K562 (cell line): ENCODE data around the gene MYL6B.

ENCODE experiments used
- HDAC6 ChIP-seq: IDR thresholded peaks from 2 replicates; pipeline ENCODE4 v1.6.1; 2012; ENCODE audit warnings: low read depth, mild to moderate bottlenecking, control low read depth, inconsistent platforms, low read length, moderate library complexity
- NRF1 ChIP-seq, 2 experiments: fragments of 450-650 bp; IDR thresholded peaks in 1 of 2; conservative IDR thresholded peaks in 1 of 2; 2 replicates each; pipeline ENCODE4 v1.6.1; 2014; ENCODE audit warnings: mild to moderate bottlenecking in 2 of 2
- PTTG1 ChIP-seq: fragments of 450-650 bp; IDR thresholded peaks from 2 replicates; pipeline ENCODE4 v1.6.1; 2016; ENCODE audit warnings: low read depth, mild to moderate bottlenecking, missing genetic modification characterization, missing compliant biosample characterization
- SP1 ChIP-seq: sonication (generic); formaldehyde crosslinking; IDR thresholded peaks from 2 replicates; pipeline ENCODE4 v1.8.1; 2022; ENCODE audit warnings: mild to moderate bottlenecking, missing genetic modification reagents
- ZBTB17 ChIP-seq: fragments of 450-650 bp; formaldehyde crosslinking; IDR thresholded peaks from 2 replicates; pipeline ENCODE4 v1.4.0; 2020; ENCODE audit warnings: mild to moderate bottlenecking
- ZNF282 ChIP-seq: sonication (generic); formaldehyde crosslinking; IDR thresholded peaks from 2 replicates; pipeline ENCODE4 v1.8.1; 2023; ENCODE audit warnings: missing genetic modification reagents
- TF ChIP-seq, protein P1 (sequence below), 2 experiments: IDR thresholded peaks; 2 replicates each; pipeline ENCODE4 v1.6.1; 2011; ENCODE audit warnings: borderline replicate concordance in 1 of 2, control low read depth in 1 of 2, low read depth in 1 of 2, low read length in 1 of 2, mild to moderate bottlenecking in 1 of 2, mixed read lengths in 1 of 2, moderate library complexity in 1 of 2; ENCODE audit not compliant: insufficient read depth in 1 of 2, insufficient read length in 1 of 2, poor library complexity in 1 of 2, severe bottlenecking in 1 of 2; ENCODE audit errors: extremely low read depth in 1 of 2
- TF ChIP-seq, protein P2 (sequence below), 2 experiments: fragments of 450-650 bp; IDR thresholded peaks; 2 replicates each; pipeline ENCODE4 v1.6.1; 2018; ENCODE audit warnings: mild to moderate bottlenecking in 2 of 2, low read depth in 1 of 2; ENCODE audit not compliant: partially characterized antibody in 2 of 2

DNA sequence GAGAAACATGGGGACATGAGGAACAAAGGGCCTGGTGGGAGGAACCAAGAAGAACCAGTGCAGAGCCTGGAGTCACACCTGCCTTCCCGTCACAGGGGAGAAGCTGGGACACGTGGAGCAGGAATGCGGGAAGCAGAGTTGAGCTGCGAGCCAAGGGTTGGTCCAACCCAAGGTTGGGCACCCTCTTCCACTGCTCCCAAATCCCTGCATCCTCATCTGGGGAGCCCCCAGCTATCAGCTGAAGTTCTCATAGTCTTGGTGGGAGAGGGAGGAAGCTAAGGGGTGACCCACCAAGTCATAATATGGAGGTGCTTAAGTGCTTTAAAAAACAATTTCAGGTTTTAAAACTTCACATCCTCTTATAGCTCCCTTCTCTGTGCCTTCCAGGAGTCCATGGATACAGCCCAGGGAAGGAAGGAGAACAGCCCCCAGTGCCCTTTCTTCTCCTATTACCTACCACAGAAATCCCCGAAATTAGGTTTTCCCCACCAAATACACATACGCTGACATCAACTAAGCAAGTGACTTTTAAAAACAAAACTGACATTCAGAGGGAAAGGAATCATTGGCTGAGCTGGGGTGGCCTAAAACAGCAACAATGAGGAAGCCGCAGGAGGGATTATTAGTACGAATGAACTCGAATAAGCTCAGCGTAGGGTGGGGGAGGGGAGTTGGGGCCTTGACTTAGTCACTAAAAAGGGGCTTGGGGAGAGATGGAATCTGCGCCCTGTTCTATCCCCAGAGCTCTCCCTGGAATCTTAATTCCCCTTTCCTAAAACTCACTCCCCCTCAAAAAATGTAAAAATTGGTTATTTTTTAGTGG, 10.3 kb downstream of the MYL6B start:
- TF ChIP-seq, protein P1, sequence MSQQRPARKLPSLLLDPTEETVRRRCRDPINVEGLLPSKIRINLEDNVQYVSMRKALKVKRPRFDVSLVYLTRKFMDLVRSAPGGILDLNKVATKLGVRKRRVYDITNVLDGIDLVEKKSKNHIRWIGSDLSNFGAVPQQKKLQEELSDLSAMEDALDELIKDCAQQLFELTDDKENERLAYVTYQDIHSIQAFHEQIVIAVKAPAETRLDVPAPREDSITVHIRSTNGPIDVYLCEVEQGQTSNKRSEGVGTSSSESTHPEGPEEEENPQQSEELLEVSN (IDR thresholded peaks at IDR 0.05; ENCODE audit: borderline replicate concordance in 1 of 2, extremely low read depth in 1 of 2, insufficient read depth in 1 of 2, insufficient read length in 1 of 2, low read depth in 1 of 2, low read length in 1 of 2, poor library complexity in 1 of 2, severe bottlenecking in 1 of 2): no peak
- TF ChIP-seq HDAC6 (no peak), NRF1 (conservative IDR thresholded peaks at IDR 0.05 in 1 of 2, IDR thresholded peaks at IDR 0.05 in 1 of 2) (no peak), SP1 (no peak), ZBTB17 (CRISPR knock-in tag) (no peak), ZNF282 (CRISPR knock-in tag) (no peak), PTTG1 (tag) (no peak)
- TF ChIP-seq, protein P2, sequence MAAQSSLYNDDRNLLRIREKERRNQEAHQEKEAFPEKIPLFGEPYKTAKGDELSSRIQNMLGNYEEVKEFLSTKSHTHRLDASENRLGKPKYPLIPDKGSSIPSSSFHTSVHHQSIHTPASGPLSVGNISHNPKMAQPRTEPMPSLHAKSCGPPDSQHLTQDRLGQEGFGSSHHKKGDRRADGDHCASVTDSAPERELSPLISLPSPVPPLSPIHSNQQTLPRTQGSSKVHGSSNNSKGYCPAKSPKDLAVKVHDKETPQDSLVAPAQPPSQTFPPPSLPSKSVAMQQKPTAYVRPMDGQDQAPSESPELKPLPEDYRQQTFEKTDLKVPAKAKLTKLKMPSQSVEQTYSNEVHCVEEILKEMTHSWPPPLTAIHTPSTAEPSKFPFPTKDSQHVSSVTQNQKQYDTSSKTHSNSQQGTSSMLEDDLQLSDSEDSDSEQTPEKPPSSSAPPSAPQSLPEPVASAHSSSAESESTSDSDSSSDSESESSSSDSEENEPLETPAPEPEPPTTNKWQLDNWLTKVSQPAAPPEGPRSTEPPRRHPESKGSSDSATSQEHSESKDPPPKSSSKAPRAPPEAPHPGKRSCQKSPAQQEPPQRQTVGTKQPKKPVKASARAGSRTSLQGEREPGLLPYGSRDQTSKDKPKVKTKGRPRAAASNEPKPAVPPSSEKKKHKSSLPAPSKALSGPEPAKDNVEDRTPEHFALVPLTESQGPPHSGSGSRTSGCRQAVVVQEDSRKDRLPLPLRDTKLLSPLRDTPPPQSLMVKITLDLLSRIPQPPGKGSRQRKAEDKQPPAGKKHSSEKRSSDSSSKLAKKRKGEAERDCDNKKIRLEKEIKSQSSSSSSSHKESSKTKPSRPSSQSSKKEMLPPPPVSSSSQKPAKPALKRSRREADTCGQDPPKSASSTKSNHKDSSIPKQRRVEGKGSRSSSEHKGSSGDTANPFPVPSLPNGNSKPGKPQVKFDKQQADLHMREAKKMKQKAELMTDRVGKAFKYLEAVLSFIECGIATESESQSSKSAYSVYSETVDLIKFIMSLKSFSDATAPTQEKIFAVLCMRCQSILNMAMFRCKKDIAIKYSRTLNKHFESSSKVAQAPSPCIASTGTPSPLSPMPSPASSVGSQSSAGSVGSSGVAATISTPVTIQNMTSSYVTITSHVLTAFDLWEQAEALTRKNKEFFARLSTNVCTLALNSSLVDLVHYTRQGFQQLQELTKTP (IDR thresholded peaks at IDR 0.05; ENCODE audit: low read depth in 1 of 2, partially characterized antibody in 2 of 2): no peak
